H7 (cell line): ENCODE data around the gene PPM1N. TPM values are rescaled to one million over a fixed set of nuclear protein-coding genes. Genes with fewer than 3 reads are reported as not detected.
"Not testable (repeated sequence)": the region's sequence is repeated elsewhere in the genome, so short reads cannot be mapped to it uniquely, and the experiment has no call there.

Experiments used
- DNase-seq: peaks from one replicate; pipeline ENCODE4 v3.0.0; 2012
- H3K27me3 ChIP-seq: 2 replicates; pipeline ENCODE4 v1.6.0; 2011; ENCODE audit warnings: mild to moderate bottlenecking, low read length; ENCODE audit not compliant: control insufficient read depth, insufficient read depth
- H3K36me3 ChIP-seq: replicated peaks from 2 replicates; pipeline ENCODE4 v1.5.1; 2011; ENCODE audit warnings: low read length; ENCODE audit not compliant: control insufficient read depth, insufficient read depth
- H3K4me3 ChIP-seq: 2 replicates; pipeline ENCODE4 v1.5.1; 2011; ENCODE audit warnings: low read depth, mild to moderate bottlenecking, control low read depth, low read length, moderate library complexity; ENCODE audit not compliant: insufficient read depth
- total RNA-seq: library from RNA; depleted of rRNA; stranded (reverse); fragments of >200 nt; shearing (Covaris generic); gene quantifications from 2 replicates; pipeline ENCODE4 v1.2.3, GENCODE V29; 2014

The PPM1N gene
- total RNA-seq, 1 experiment from 2014 or later, result 4.0 TPM

DNA sequence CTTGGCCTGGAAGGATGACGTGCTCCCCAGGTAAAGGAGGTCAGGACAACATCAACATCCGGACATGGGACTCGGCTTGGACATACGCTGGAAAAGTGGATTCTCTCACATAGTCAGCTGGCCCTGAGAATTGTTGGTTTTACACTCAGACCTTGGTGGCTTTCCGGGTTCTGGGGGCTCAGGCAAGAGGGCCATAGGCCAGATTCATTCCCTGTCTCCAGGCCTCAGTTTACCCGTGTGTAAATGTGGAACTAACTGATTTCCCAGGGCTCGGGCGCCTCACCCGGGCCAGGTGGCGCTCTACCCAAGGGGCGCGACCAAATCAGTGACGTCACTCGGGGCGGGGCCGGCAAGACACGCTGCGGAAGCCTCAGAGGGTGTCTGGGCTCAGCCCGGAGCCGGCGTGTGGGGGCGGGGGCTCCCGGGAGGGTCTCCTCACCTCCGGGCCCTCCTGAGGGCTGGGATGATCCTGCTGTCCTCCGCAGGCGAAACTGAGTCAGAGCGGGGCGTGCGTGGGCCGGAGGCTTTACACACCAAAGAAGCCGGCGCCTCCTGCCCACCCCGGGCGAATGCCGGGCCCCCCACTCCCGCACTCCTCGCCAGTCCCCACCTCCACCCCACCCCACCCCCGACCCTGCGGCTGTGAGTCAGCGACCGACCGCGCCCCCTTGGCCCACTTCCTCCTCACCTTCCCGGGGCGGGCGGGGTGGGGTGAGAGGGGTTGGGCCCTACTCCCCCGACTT is 8.2 kb downstream of the PPM1N start:
- Histone ChIP-seq H3K4me3 (peak overlapping the region; percentile 90), H3K27me3 (no peaks in the 10 kb centered on the region), H3K36me3 (no peaks in the 10 kb centered on the region)
- DNase-seq, result peak; percentile 96

DNA sequence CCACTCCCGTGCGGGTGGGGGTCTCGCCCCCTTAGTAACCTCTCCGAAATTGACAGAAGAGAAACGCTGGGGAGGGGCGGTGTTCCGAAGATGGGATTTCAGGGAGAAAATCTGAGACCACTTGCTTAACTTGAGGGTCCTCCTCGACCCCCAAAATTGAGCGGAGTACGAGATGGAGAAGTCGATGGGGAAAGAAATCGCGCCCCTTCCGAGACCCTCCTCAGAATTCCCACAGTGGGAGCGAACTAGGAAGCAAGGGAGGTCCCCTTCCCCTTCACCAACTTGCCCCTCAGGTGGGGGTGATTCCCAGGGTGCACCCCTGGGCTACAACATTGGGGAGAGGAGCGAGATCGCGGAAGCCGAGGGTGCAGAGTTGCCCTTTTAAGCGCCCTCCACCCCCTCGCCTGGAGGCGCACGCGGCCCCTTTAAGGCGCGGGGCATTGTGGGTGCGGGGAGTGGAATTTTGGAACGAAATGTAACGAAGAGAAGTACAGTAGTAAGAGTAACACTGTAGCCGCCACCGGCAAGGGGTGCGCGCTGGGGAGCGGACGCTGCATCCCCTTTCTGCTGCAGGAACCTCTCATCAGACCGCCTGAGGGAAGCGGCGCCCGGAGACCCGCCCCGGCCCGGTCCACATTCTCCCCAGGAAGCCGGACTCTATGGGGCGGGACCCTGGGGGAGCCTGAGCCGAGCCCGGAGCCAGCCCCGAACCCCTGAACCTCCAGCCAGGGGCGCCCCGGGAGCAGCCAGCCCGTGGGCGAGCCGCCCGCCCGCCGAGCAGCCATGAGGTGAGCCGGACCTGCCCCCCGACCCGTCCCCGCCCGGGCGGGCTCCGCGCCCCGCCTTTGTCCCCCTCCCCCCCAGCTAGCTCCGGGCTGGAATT is 9.0 kb downstream of the PPM1N start, which contains the start of gene VASP:
Gene VASP, plus strand, starts transcription at position 491 of the 883 bp plus-strand sequence. Its CDS starts 293 bp downstream, at position 784.
- Histone ChIP-seq H3K4me3 (peak within 1 kb of the TSS; percentile 90), H3K36me3 (no peaks in the 10 kb centered on the region), H3K27me3 (no peaks in the 10 kb centered on the region)
- peak; percentile 92 for DNase-seq

GRCh38 chr19:45507872-45508416 is 9.7 kb downstream of the PPM1N start:
- peak; percentile 75 for DNase-seq
- H3K4me3 ChIP-seq, result peak overlapping the region; percentile 90
- H3K36me3 ChIP-seq, result no peaks in the 10 kb centered on the region; the same call in 1 of the 2 replicates
- H3K27me3 ChIP-seq, result no peaks in the 10 kb centered on the region

- Histone ChIP-seq H3K27me3 (no peaks in the 10 kb centered on the region), H3K36me3 (no peaks in the 10 kb centered on the region; the same call in 1 of the 2 replicates), H3K4me3 (peak overlapping the region; percentile 90)
- peak; percentile 92 for DNase-seq
Observed at GRCh38 chr19:45508417-45508860, 10.2 kb downstream of the PPM1N start.

DNA sequence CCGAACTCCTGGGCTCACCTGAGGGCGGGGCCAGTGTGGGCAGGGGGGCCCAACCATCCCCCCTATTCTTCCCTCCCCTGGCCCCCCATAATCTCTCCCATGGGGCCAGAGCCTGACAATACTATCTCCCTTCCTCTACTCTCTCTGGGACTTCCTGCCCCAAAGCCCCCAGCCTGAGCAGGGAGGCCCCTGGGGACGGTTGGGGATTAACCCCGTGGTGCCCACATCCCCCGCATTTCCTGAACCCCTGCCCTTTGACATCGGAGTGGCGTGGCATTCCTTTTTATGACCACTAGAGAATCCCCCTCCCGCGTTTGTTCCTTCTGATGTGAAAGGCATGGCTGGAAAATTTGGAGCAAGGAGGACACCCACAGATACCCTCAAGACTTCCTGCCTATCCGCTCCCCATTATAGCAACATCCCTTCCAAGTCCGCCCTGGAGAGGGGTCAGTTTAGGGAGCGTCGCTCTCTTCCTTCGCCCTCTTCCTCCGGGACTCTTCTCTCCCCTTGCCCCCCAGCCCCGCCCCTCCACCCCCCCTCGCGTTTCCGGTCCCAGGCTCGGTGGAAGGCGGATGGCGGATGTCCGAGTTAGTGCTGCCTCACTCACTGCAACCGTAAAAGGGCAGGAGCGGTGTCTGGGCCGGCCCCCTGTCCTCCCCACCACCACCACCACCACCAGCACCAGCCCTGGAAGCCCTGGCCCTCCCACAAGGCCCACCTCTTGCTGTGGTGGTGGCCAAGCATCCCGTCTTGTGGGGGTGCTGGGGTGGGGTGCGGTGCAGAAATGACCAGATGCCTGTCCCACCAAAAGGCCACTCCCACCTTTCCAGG is 10.8 kb downstream of the PPM1N start:
- H3K4me3 ChIP-seq, result peak overlapping the region; percentile 90
- H3K36me3 ChIP-seq, result peaks cover 2% of the 10 kb centered on the region; the same call in 1 of the 2 replicates
- no peaks in the 10 kb centered on the region for H3K27me3 ChIP-seq
- peak; percentile 94 for DNase-seq

DNA sequence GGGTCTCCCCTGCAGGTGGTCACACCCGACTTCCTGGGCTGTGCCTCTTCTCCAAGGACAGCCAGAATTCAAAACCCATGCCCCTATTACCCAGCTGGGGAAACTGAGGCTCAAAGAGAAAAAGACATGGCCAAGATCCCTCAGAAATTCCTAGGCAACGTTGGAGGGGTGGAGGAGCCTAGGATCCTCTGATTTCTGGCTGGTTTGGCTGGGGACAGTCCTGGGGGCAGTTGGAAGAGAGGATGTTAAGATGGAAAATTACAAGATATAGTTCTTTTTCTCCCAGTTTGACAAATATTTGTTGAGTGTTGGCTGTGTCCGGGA is 11.4 kb downstream of the PPM1N start:
- no peak for DNase-seq
- Histone ChIP-seq H3K4me3 (peak overlapping the region; percentile 36), H3K36me3 (peaks cover 2% of the 10 kb centered on the region; the same call in 1 of the 2 replicates), H3K27me3 (no peaks in the 10 kb centered on the region)

GRCh38 chr19:45510352-45510751 is 12.1 kb downstream of the PPM1N start:
- not testable (repeated sequence) for H3K27me3 ChIP-seq, H3K36me3 ChIP-seq, H3K4me3 ChIP-seq, DNase-seq

DNA sequence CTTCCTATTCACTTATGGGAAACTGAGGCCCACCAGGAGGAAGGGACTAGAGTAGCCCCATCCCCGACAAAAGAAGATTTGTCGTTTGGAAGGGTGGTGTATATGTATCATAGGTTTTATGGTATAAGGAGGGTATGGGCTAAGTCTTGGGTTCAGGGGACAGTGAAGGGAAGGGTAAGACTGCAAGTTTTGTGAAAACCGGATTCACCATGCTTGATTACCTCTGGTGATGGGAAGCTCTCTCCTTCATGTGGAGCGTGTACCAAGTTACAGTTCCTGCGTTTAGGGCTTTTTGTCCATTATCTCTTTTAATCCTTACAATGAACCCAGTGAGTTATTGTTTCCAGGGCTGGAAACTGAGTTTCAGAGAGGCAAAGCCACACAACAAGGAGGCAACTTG is 12.8 kb downstream of the PPM1N start:
- Histone ChIP-seq H3K36me3 (peaks cover 4% of the 10 kb centered on the region; the same call in 1 of the 2 replicates), H3K4me3 (no peak overlapping the region), H3K27me3 (no peaks in the 10 kb centered on the region)
- DNase-seq, result no peak

DNA sequence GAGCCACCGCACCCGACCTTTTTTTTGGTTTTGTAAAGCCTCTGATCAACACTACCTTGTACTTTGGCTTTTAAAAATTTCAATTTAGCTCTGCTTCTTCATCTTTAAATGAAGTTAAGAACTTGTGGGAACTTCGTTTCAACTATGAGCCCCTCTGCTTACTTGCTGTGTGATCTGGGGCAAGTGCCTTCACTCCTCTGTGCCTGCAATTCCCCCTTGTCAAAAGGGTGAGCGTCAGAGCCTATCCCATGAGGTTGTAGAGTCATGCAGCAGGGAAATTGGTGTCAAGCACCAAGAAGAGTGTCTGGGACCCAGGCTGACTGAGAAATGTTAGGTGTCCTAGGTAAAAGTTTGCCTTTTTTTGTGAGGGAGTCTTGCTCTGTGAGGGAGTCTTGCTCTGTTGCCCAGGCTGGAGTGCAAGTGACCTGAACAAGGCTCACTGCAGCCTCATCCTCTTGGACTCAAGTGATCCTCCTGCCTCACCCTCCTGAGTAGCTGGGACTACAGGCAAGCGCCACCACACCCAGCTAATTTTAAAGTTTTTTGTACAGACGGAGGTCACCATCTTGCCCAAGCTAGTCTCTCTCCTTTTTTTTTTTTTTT is 14.7 kb downstream of the PPM1N start:
- no peaks in the 10 kb centered on the region for H3K27me3 ChIP-seq
- no peak for DNase-seq
- H3K4me3 ChIP-seq, result no peak overlapping the region
- H3K36me3 ChIP-seq, result peaks cover 10% of the 10 kb centered on the region

GRCh38 chr19:45514376-45515051 is 16.3 kb downstream of the PPM1N start:
- DNase-seq, result peak; percentile 35
- H3K36me3 ChIP-seq, result peaks cover 16% of the 10 kb centered on the region
- H3K27me3 ChIP-seq, result no peaks in the 10 kb centered on the region
- H3K4me3 ChIP-seq, result no peak overlapping the region

DNA sequence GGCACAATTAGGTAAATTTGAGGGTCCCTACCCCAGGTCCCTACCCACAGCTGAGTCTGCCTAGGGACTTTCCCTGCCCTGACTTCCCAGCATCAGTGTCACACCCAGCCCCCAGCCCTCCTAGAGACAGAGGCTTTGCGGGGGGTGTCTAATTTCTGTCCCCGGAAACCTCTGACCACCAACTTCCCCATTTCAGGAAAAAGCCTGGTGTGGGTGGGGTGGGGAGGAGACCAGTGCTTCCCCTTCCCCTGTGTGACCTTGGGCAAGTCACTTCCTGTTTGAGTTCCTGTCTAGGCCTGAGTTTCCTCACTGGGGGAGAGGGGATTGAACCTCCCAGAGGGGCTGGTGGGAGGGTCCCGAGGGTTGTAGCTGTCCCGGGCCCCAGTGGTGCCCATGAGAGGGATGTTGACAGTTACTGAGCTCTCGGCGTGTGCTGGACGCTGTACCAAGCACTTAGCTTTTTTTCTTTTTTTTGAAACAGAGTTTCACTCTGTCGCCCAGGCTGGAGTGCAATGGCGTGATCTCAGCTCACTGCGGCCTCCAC is 16.9 kb downstream of the PPM1N start:
- Histone ChIP-seq H3K27me3 (no peaks in the 10 kb centered on the region), H3K36me3 (peaks cover 16% of the 10 kb centered on the region), H3K4me3 (no peak overlapping the region)
- DNase-seq, result peak; percentile 40

DNA sequence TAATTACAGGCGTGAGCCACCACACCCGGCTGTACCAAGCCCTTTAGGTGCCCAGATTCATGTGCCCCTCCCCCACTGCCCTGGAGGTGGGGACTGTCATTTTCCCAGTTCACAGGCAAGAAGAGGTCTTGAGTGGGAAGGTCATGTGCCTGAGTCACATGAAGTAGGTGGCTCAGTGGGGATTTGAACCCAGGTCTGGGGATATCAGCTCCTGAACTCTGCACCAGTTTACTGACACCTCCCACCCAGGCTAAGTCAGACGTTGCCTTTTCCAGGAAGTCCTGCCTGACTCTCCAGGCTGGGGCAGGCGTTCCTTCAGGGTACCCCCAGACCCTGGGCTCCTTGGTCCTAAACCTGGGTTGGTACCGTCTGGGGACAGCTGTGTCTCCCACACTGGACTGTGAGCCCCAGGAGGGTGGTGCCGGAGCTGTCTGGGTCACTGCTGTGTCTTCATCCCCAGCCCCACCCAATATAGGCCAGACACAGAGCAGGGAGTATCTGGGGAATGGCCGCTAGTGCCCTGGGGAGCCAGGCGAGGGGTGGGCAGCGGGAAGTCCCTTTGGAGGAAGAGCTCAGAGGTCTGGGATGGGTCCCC is 17.7 kb downstream of the PPM1N start:
- peaks cover 19% of the 10 kb centered on the region for H3K36me3 ChIP-seq

DNA sequence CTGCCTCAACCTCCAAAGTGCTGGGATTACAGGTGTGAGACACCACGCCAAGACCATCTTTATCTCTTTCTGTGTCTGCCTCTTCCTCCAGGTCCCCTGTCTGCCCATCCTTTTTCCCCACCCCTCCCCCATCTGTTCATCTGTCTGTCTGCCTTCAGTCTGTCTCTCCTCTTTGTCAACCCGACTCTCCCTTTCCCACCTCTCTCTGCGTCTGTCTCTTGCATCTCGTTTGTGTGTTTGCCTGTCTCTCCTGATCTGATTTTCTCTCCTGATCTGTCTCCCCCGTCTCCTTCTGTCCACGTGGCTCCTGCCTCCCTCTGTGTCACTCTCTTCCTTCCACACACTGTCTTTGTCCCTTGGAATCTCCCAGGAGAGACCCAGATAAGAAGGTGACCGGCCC is 19.0 kb downstream of the PPM1N start:
- no peak for DNase-seq
- peaks cover 22% of the 10 kb centered on the region for H3K36me3 ChIP-seq
- no peak overlapping the region for H3K4me3 ChIP-seq
- H3K27me3 ChIP-seq, result no peaks in the 10 kb centered on the region

More for the DNA sequence above, 17.7 kb downstream of the PPM1N start:
- Histone ChIP-seq H3K4me3 (no peak overlapping the region), H3K27me3 (no peaks in the 10 kb centered on the region)
- DNase-seq, result peak; percentile 38
